NCI-H82 treated with DMSO at 0.1 percent for 48 hours (cell line): ENCODE results near the gene SHB.

Experiments used
- DNase-seq: peaks from one replicate; lab custom pipeline; 2025; ENCODE audit not compliant: unreplicated experiment; lab: John Stamatoyannopoulos, UW

Gene SHB

GRCh38 chr9:38043931-38044623 is 24.9 kb downstream of the SHB start:
- DNase-seq = no peak

- no peak for DNase-seq
These were observed 26.2 kb downstream of the SHB start for GRCh38 chr9:38042626-38043357.

GRCh38 chr9:38041564-38042243 is 27.3 kb downstream of the SHB start:
- no peak for DNase-seq

- DNase-seq = no peak
These were observed 28.9 kb downstream of the SHB start for GRCh38 chr9:38039907-38040682.

GRCh38 chr9:38039090-38039906 is 29.7 kb downstream of the SHB start:
- no peak for DNase-seq

GRCh38 chr9:38038307-38039089 is 30.5 kb downstream of the SHB start:
- no peak for DNase-seq

GRCh38 chr9:38037981-38038306 is 31.1 kb downstream of the SHB start:
- DNase-seq = no peak

- DNase-seq = no peak
These were observed 32.5 kb downstream of the SHB start for GRCh38 chr9:38036359-38037084.

- DNase-seq = no peak
These were observed 33.2 kb downstream of the SHB start for GRCh38 chr9:38035873-38036272.

GRCh38 chr9:38033941-38034340 is 35.1 kb downstream of the SHB start:
- no peak for DNase-seq

GRCh38 chr9:38032266-38033110 is 36.5 kb downstream of the SHB start:
- no peak for DNase-seq

- no peak for DNase-seq
These were observed 37.4 kb downstream of the SHB start for GRCh38 chr9:38031594-38031993.

GRCh38 chr9:38030658-38031057 is 38.4 kb downstream of the SHB start:
- no peak for DNase-seq

- no peak for DNase-seq
These were observed 39.0 kb downstream of the SHB start for GRCh38 chr9:38029915-38030638.

GRCh38 chr9:38027714-38028113 is 41.3 kb downstream of the SHB start:
- DNase-seq = no peak

- no peak for DNase-seq
These were observed 42.0 kb downstream of the SHB start for GRCh38 chr9:38026840-38027527.
